H9 (cell line): Measurements from ENCODE around the gene IP6K2. TPM values are rescaled to one million over a fixed set of nuclear protein-coding genes. Genes with fewer than 3 reads are reported as not detected.

Experiments
- DNase-seq: peaks from one replicate; pipeline ENCODE4 v3.0.0-alpha.2; 2017
- H2AFZ ChIP-seq: one replicate; pipeline ENCODE4 v1.6.1; 2013; ENCODE audit warnings: mild to moderate bottlenecking, low read length, control low read depth, moderate library complexity
- H2AK5ac ChIP-seq: 2 replicates; pipeline ENCODE4 v1.6.1; 2013; ENCODE audit warnings: low read length, control low read depth, mixed read lengths; ENCODE audit not compliant: insufficient read length
- H2BK120ac ChIP-seq: one replicate; pipeline ENCODE4 v1.6.1; 2013; ENCODE audit warnings: low read depth, mild to moderate bottlenecking, low read length, control low read depth, inconsistent platforms; ENCODE audit not compliant: poor library complexity, severe bottlenecking
- H2BK12ac ChIP-seq: 2 replicates; pipeline ENCODE4 v1.6.1; 2013; ENCODE audit warnings: low read length, control low read depth, mixed read lengths, low read depth; ENCODE audit not compliant: insufficient read length
- H2BK15ac ChIP-seq: 2 replicates; pipeline ENCODE4 v1.6.1; 2013; ENCODE audit warnings: low read depth, low read length, control low read depth
- H2BK20ac ChIP-seq: one replicate; pipeline ENCODE4 v1.6.1; 2013; ENCODE audit warnings: low read depth, mild to moderate bottlenecking, low read length, control low read depth, inconsistent platforms; ENCODE audit not compliant: poor library complexity, severe bottlenecking
- H2BK5ac ChIP-seq: 2 replicates; pipeline ENCODE4 v1.6.1; 2013; ENCODE audit warnings: low read length, control low read depth, mixed read lengths; ENCODE audit not compliant: insufficient read length
- H3K14ac ChIP-seq: 2 replicates; pipeline ENCODE4 v1.6.1; 2013; ENCODE audit warnings: low read length, control low read depth; ENCODE audit not compliant: insufficient read depth
- H3K18ac ChIP-seq: 2 replicates; pipeline ENCODE4 v1.6.1; 2013; ENCODE audit warnings: low read depth, mild to moderate bottlenecking, mixed read lengths, low read length, control low read depth; ENCODE audit not compliant: insufficient read length
- H3K23ac ChIP-seq: 2 replicates; pipeline ENCODE4 v1.6.1; 2013; ENCODE audit warnings: low read length, control low read depth, mixed read lengths, low read depth; ENCODE audit not compliant: insufficient read length
- H3K23me2 ChIP-seq: 2 replicates; pipeline ENCODE4 v1.6.1; 2013; ENCODE audit warnings: low read depth, mild to moderate bottlenecking, mixed read lengths, low read length, control low read depth; ENCODE audit not compliant: insufficient read length, poor library complexity, severe bottlenecking
- H3K27ac ChIP-seq: 2 replicates; pipeline ENCODE4 v1.5.1; 2013; ENCODE audit warnings: low read length, control low read depth, mixed read lengths, low read depth; ENCODE audit not compliant: insufficient read length
- H3K27me3 ChIP-seq: 2 replicates; pipeline ENCODE4 v1.6.1; 2013; ENCODE audit warnings: low read length, control low read depth, inconsistent platforms; ENCODE audit not compliant: insufficient read depth
- H3K4ac ChIP-seq: 2 replicates; pipeline ENCODE4 v1.6.1; 2013; ENCODE audit warnings: low read depth, mild to moderate bottlenecking, control low read depth, inconsistent platforms, low read length, moderate library complexity
- H3K4me1 ChIP-seq: 2 replicates; pipeline ENCODE4 v1.6.1; 2013; ENCODE audit warnings: low read length, control low read depth, inconsistent platforms; ENCODE audit not compliant: insufficient read depth
- H3K4me2 ChIP-seq: 2 replicates; pipeline ENCODE4 v1.6.1; 2013; ENCODE audit warnings: low read length, control low read depth, mixed read lengths; ENCODE audit not compliant: insufficient read length, insufficient read depth
- H3K56ac ChIP-seq: 2 replicates; pipeline ENCODE4 v1.6.1; 2013; ENCODE audit warnings: low read depth, mild to moderate bottlenecking, mixed read lengths, low read length, control low read depth; ENCODE audit not compliant: insufficient read length
- H3K79me1 ChIP-seq: 2 replicates; pipeline ENCODE4 v1.6.1; 2013; ENCODE audit warnings: low read depth, mild to moderate bottlenecking, moderate library complexity, low read length, control low read depth, inconsistent platforms; ENCODE audit not compliant: insufficient read depth, poor library complexity, severe bottlenecking
- H3K79me2 ChIP-seq: 2 replicates; pipeline ENCODE4 v1.6.1; 2013; ENCODE audit warnings: low read length, control low read depth, inconsistent platforms; ENCODE audit not compliant: insufficient read depth
- H3K9ac ChIP-seq: 2 replicates; pipeline ENCODE4 v1.6.1; 2013; ENCODE audit warnings: low read length, control low read depth, mixed read lengths; ENCODE audit not compliant: insufficient read length; ENCODE audit errors: extremely low read depth
- H3K9me3 ChIP-seq: one replicate; pipeline ENCODE4 v1.6.1; 2013; ENCODE audit warnings: low read depth, low read length, inconsistent platforms; ENCODE audit not compliant: control insufficient read depth
- H3T11ph ChIP-seq: one replicate; pipeline ENCODE4 v1.6.1; 2013; ENCODE audit warnings: mild to moderate bottlenecking, low read length, control low read depth, inconsistent platforms
- H4K20me1 ChIP-seq: one replicate; pipeline ENCODE4 v1.6.1; 2013; ENCODE audit not compliant: control insufficient read depth, insufficient read length, insufficient read depth
- H4K5ac ChIP-seq: 2 replicates; pipeline ENCODE4 v1.6.1; 2013; ENCODE audit warnings: low read depth, mild to moderate bottlenecking, mixed read lengths, low read length, control low read depth; ENCODE audit not compliant: insufficient read length
- H4K8ac ChIP-seq: replicated peaks from 2 replicates; pipeline ENCODE4 v1.6.1; 2013; ENCODE audit warnings: low read length, control low read depth, mixed read lengths, low read depth; ENCODE audit not compliant: insufficient read length
- H4K91ac ChIP-seq: 2 replicates; pipeline ENCODE4 v1.6.1; 2013; ENCODE audit warnings: low read depth, mild to moderate bottlenecking, moderate library complexity, mixed read lengths, low read length, control low read depth; ENCODE audit not compliant: insufficient read length
- H3K27ac Mint-ChIP-seq, 3 experiments: 2 replicates in 2 of 3; 3 replicates in 1 of 3; pipeline ENCODE4 v1.8.0; 2020 to 2021; ENCODE audit warnings: mixed read lengths in 3 of 3, mild to moderate bottlenecking in 1 of 3, moderate library complexity in 1 of 3
- H3K27me3 Mint-ChIP-seq: 2 replicates; pipeline ENCODE4 v1.8.0; 2021; ENCODE audit warnings: low read depth, mild to moderate bottlenecking, moderate library complexity, mixed read lengths
- H3K36me3 Mint-ChIP-seq, 3 experiments: 2 replicates in 2 of 3; 3 replicates in 1 of 3; pipeline ENCODE4 v1.8.0; 2020 to 2021; ENCODE audit warnings: low read depth in 3 of 3, mixed read lengths in 3 of 3; ENCODE audit not compliant: insufficient read depth in 1 of 3
- H3K4me1 Mint-ChIP-seq, 2 experiments: 2 replicates each; pipeline ENCODE4 v1.8.0; 2020; ENCODE audit warnings: mixed read lengths in 2 of 2
- H3K4me3 Mint-ChIP-seq, 2 experiments: 2 replicates in 1 of 2; 3 replicates in 1 of 2; pipeline ENCODE4 v1.8.0; 2020 to 2021; ENCODE audit warnings: mild to moderate bottlenecking in 2 of 2, mixed read lengths in 2 of 2, moderate library complexity in 1 of 2
- H3K9me3 Mint-ChIP-seq, 2 experiments: 2 replicates in 1 of 2; 3 replicates in 1 of 2; pipeline ENCODE4 v1.8.0; 2020; ENCODE audit warnings: mild to moderate bottlenecking in 2 of 2, mixed read lengths in 2 of 2, moderate library complexity in 1 of 2
- WGBS: extraction: QIAGEN DNeasy Blood & Tissue Kit; methylation state at CpG from one replicate; pipeline ENCODE4 v1.1.7; 2013; ENCODE audit warnings: missing lambda C conversion rate, low lambda C conversion rate, mixed read lengths; ENCODE audit not compliant: insufficient read length; ENCODE audit errors: extremely low coverage; 5-methylcytosine and 5-hydroxymethylcytosine counted together
- total RNA-seq: library from RNA; stranded (reverse); gene quantifications from 2 replicates; pipeline ENCODE4 v1.2.1, GENCODE V29; 2021
- TF ChIP-seq, protein P1 (sequence below): fragments of 200-600 bp; sonication (generic); conservative IDR thresholded peaks from 3 replicates; pipeline ENCODE4 v1.8.0; 2021; ENCODE audit warnings: antibody characterized with exemption, mild to moderate bottlenecking

IP6K2 gene
- total RNA-seq, 1 experiment from 2014 or later = 94.7 TPM

DNA sequence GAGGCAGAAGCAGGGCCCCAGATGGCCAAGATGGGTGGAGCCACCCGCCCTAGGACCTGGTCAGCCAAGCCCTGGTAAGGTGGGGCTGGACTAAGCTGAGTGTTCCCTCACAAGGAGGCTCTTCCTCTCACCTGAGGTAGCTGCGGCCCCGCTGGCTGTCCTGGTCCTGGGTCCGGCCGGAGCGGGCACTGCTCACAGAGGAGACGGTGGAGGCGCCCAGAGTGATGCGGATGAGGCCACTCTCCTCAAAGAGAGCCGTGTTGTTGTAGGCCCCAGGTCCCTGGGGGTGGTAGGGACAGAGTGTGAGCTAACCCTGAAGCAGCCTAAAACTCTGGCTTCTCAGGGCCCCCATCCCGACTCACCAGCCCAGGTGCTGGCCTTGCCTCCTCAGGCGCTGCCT lies 74.4 kb downstream of the IP6K2 start:
- no peaks in the 10 kb centered on the region for H3K27me3 ChIP-seq
- peaks cover 2% of the 10 kb centered on the region for H4K20me1 ChIP-seq
- H3K4ac ChIP-seq = no peak overlapping the region
- H4K91ac ChIP-seq = no peak overlapping the region
- H3K9ac ChIP-seq = no peak overlapping the region
- peaks cover 26 to 76% (median 74%) of the 10 kb centered on the region in 3 experiments for H3K36me3 Mint-ChIP-seq
- H2AK5ac ChIP-seq = no peak overlapping the region
- no peaks in the 10 kb centered on the region for H3K9me3 Mint-ChIP-seq
- no peak overlapping the region for H2BK12ac ChIP-seq
- no peak overlapping the region for H3K27ac ChIP-seq
- no peak overlapping the region for H2BK15ac ChIP-seq
- no peak overlapping the region for H4K8ac ChIP-seq
- DNase-seq = no peak
- no peak overlapping the region for H3K23ac ChIP-seq
- no peak overlapping the region for H3K27ac Mint-ChIP-seq
- no peak overlapping the region for H3K4me2 ChIP-seq
- no peaks in the 10 kb centered on the region for H3K23me2 ChIP-seq
- no peaks in the 10 kb centered on the region; the same call in 1 of the 2 replicates for H3K27me3 Mint-ChIP-seq
- no peak overlapping the region for H3K14ac ChIP-seq
- no peaks in the 10 kb centered on the region for H3K79me2 ChIP-seq
- peaks cover 6% of the 10 kb centered on the region in 2 experiments; a peak in 3 of 4 replicates for H3K4me1 Mint-ChIP-seq
- no CpG with 5 or more reads among the region's 12 CpGs for WGBS
- H4K5ac ChIP-seq = no peak overlapping the region
- no peaks in the 10 kb centered on the region for H3K79me1 ChIP-seq
- H2BK5ac ChIP-seq = no peak overlapping the region
- no peak overlapping the region for H3K18ac ChIP-seq
- no peak overlapping the region for H3T11ph ChIP-seq
- H3K56ac ChIP-seq = no peak overlapping the region
- no peak overlapping the region for H2AFZ ChIP-seq
- TF ChIP-seq, protein P1, sequence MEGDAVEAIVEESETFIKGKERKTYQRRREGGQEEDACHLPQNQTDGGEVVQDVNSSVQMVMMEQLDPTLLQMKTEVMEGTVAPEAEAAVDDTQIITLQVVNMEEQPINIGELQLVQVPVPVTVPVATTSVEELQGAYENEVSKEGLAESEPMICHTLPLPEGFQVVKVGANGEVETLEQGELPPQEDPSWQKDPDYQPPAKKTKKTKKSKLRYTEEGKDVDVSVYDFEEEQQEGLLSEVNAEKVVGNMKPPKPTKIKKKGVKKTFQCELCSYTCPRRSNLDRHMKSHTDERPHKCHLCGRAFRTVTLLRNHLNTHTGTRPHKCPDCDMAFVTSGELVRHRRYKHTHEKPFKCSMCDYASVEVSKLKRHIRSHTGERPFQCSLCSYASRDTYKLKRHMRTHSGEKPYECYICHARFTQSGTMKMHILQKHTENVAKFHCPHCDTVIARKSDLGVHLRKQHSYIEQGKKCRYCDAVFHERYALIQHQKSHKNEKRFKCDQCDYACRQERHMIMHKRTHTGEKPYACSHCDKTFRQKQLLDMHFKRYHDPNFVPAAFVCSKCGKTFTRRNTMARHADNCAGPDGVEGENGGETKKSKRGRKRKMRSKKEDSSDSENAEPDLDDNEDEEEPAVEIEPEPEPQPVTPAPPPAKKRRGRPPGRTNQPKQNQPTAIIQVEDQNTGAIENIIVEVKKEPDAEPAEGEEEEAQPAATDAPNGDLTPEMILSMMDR = no peak
- no peak overlapping the region for H2BK20ac ChIP-seq
- no peak overlapping the region for H3K4me3 Mint-ChIP-seq
- no peaks in the 10 kb centered on the region for H3K4me1 ChIP-seq
- no peak overlapping the region for H2BK120ac ChIP-seq
- H3K9me3 ChIP-seq = no peaks in the 10 kb centered on the region
